Caco-2 (cell line): Measurements from ENCODE around the gene NTHL1. TPM values are rescaled to one million over a fixed set of nuclear protein-coding genes. Genes with fewer than 3 reads are reported as not detected.
A peak's percentile ranks its signal among the peaks of the same experiment; 100 is the strongest.
"Not testable (repeated sequence)": the region's sequence is repeated elsewhere in the genome, so short reads cannot be mapped to it uniquely, and the experiment has no call there.

Experiments used
- BruUV-seq: library from RNA; stranded (reverse); fragments of 400-500 nt; replicated peaks from 2 replicates; lab custom pipeline; 2021; lab: Mats Ljungman, UMichigan
- CTCF ChIA-PET: fragments of 300-600 bp; sonication (Branson Sonifier 250); formaldehyde crosslinking; loops from one replicate; lab custom pipeline; 2022; ENCODE audit warnings: antibody characterized with exemption; lab: Charles Lee
- POLR2A ChIA-PET: fragments of 300-600 bp; sonication (Branson Sonifier 250); formaldehyde crosslinking; loops from one replicate; lab custom pipeline; 2022; ENCODE audit warnings: antibody characterized with exemption; lab: Charles Lee
- DNase-seq, 2 experiments: peaks; one replicate each; pipeline versions ENCODE4 v3.0.0 to v3.0.0-alpha.2; 2020 to 2022
- H3K27me3 ChIP-seq: replicated peaks from 2 replicates; pipeline ENCODE4 v1.6.0; 2011; ENCODE audit warnings: low read length; ENCODE audit not compliant: control insufficient read depth, insufficient read depth
- H3K36me3 ChIP-seq: 2 replicates; pipeline ENCODE4 v1.5.1; 2011; ENCODE audit warnings: low read length; ENCODE audit not compliant: control insufficient read depth, insufficient read depth
- H3K4me1 ChIP-seq: fragments of 250-450 bp; sonication (Bioruptor Pico); 2 replicates; pipeline ENCODE4 v1.5.1; 2020; ENCODE audit warnings: mild to moderate bottlenecking
- H3K4me3 ChIP-seq: 2 replicates; pipeline ENCODE4 v1.5.1; 2011; ENCODE audit warnings: low read depth, mild to moderate bottlenecking, control low read depth, low read length
- H3K9me3 ChIP-seq: fragments of 250-450 bp; sonication (Bioruptor Pico); 2 replicates; pipeline ENCODE4 v1.5.1; 2020; ENCODE audit warnings: mild to moderate bottlenecking, moderate library complexity
- H3K27ac Mint-ChIP-seq: one replicate; pipeline ENCODE4 v1.8.0; 2022; ENCODE audit warnings: mixed read lengths; ENCODE audit not compliant: unreplicated experiment
- H3K27me3 Mint-ChIP-seq: one replicate; pipeline ENCODE4 v1.8.0; 2022; ENCODE audit warnings: mixed read lengths; ENCODE audit not compliant: insufficient read depth, unreplicated experiment
- H3K36me3 Mint-ChIP-seq: one replicate; pipeline ENCODE4 v1.8.0; 2022; ENCODE audit warnings: mild to moderate bottlenecking, mixed read lengths; ENCODE audit not compliant: insufficient read depth, unreplicated experiment
- H3K4me1 Mint-ChIP-seq: one replicate; pipeline ENCODE4 v1.8.0; 2022; ENCODE audit warnings: low read depth, mixed read lengths; ENCODE audit not compliant: unreplicated experiment
- H3K4me3 Mint-ChIP-seq: one replicate; pipeline ENCODE4 v1.8.0; 2022; ENCODE audit warnings: mild to moderate bottlenecking, moderate library complexity, mixed read lengths; ENCODE audit not compliant: unreplicated experiment
- H3K9me3 Mint-ChIP-seq: one replicate; pipeline ENCODE4 v1.8.0; 2022; ENCODE audit warnings: mixed read lengths; ENCODE audit not compliant: unreplicated experiment
- CTCF ChIP-seq, 2 experiments: fragments of 200-600 bp in 1 of 2; IDR thresholded peaks; 1 replicate in 1 of 2; 2 replicates in 1 of 2; pipeline versions ENCODE4 v1.5.1 to v1.8.0; 2011 to 2022; ENCODE audit warnings: antibody characterized with exemption in 1 of 2, control low read depth in 1 of 2, inconsistent platforms in 1 of 2, low read depth in 1 of 2, low read length in 1 of 2, mild to moderate bottlenecking in 1 of 2, moderate library complexity in 1 of 2; ENCODE audit not compliant: insufficient read depth in 1 of 2, severe bottlenecking in 1 of 2, unreplicated experiment in 1 of 2
- intact Hi-C: fragments of 100-400 bp; cut with micrococcal nuclease; formaldehyde crosslinking; loops from one replicate; pipeline ENCODE4 v1.10.0; 2022; ENCODE audit not compliant: unreplicated experiment
- total RNA-seq: library from RNA; stranded (reverse); gene quantifications from 2 replicates; pipeline ENCODE4 v1.2.3, GENCODE V29; 2022

NTHL1 gene
- total RNA-seq, 1 experiment from 2014 or later = 38.6 TPM

GRCh38 chr16:2034696-2035430 lies 12.8 kb downstream of the NTHL1 start:
- H3K27me3 ChIP-seq = no peaks in the 10 kb centered on the region
- no peaks in the 10 kb centered on the region for H3K9me3 Mint-ChIP-seq
- H3K36me3 Mint-ChIP-seq = peaks cover 16% of the 10 kb centered on the region
- POLR2A ChIA-PET = no interaction called here
- H3K9me3 ChIP-seq = no peaks in the 10 kb centered on the region
- peaks cover 29% of the 10 kb centered on the region for H3K4me1 ChIP-seq
- peaks cover 7% of the 10 kb centered on the region for H3K4me1 Mint-ChIP-seq
- no peak overlapping the region for H3K4me3 ChIP-seq
- no peak overlapping the region for H3K4me3 Mint-ChIP-seq
- no peak for DNase-seq
- H3K36me3 ChIP-seq = no peaks in the 10 kb centered on the region; the same call in 1 of the 2 replicates
- peak overlapping the region; percentile 50 for H3K27ac Mint-ChIP-seq
- no TSS peak for BruUV-seq
- H3K27me3 Mint-ChIP-seq = no peaks in the 10 kb centered on the region
- no peak for TF ChIP-seq CTCF (IDR thresholded peaks at IDR 0.05; ENCODE audit: insufficient read depth in 1 of 2, low read depth in 1 of 2, low read length in 1 of 2, severe bottlenecking in 1 of 2, unreplicated experiment in 1 of 2)
- intact Hi-C loops = no loop called here
- CTCF ChIA-PET = interaction anchor here (0.5 to 0.7 kb wide), 2 partner anchors 21 to 24 kb away, joined by 3 read pairs; no protein-coding TSS in a partner anchor

- H3K9me3 ChIP-seq, H3K27me3 Mint-ChIP-seq, H3K9me3 Mint-ChIP-seq, POLR2A ChIA-PET, intact Hi-C loops, H3K4me3 ChIP-seq, H3K27me3 ChIP-seq, DNase-seq, BruUV-seq, H3K4me1 Mint-ChIP-seq, H3K4me3 Mint-ChIP-seq, CTCF ChIA-PET, H3K36me3 ChIP-seq: not testable (repeated sequence)
- Mint-ChIP-seq H3K27ac (peak overlapping the region; percentile 48), H3K36me3 (peaks cover 13% of the 10 kb centered on the region)
- peaks cover 26% of the 10 kb centered on the region for H3K4me1 ChIP-seq
Observed at GRCh38 chr16:2033909-2034695, 13.5 kb downstream of the NTHL1 start.

GRCh38 chr16:2033057-2033908 lies 14.4 kb downstream of the NTHL1 start:
- H3K36me3 Mint-ChIP-seq = peaks cover 6% of the 10 kb centered on the region
- ChIA-PET CTCF (no interaction called here), POLR2A (no interaction called here)
- Histone ChIP-seq H3K36me3 (no peaks in the 10 kb centered on the region; the same call in 1 of the 2 replicates), H3K4me3 (no peak overlapping the region), H3K4me1 (peaks cover 25% of the 10 kb centered on the region), H3K9me3 (no peaks in the 10 kb centered on the region), H3K27me3 (no peaks in the 10 kb centered on the region)
- no peaks in the 10 kb centered on the region for H3K9me3 Mint-ChIP-seq
- no peak for TF ChIP-seq CTCF (IDR thresholded peaks at IDR 0.05; ENCODE audit: insufficient read depth in 1 of 2, low read depth in 1 of 2, low read length in 1 of 2, severe bottlenecking in 1 of 2, unreplicated experiment in 1 of 2)
- no peak overlapping the region for H3K4me3 Mint-ChIP-seq
- DNase-seq = no peak
- BruUV-seq = no TSS peak
- intact Hi-C loops = no loop called here
- no peaks in the 10 kb centered on the region for H3K4me1 Mint-ChIP-seq
- no peaks in the 10 kb centered on the region for H3K27me3 Mint-ChIP-seq
- H3K27ac Mint-ChIP-seq = peak overlapping the region; percentile 48
